IPS DF 6.9 (cell line): ENCODE results near the gene MRPL36.

Source experiments
- DNase-seq: peaks from one replicate; pipeline ENCODE4 v3.0.0-alpha.2; 2013; ENCODE audit warnings: low read depth, low spot score
- H3K27ac ChIP-seq: one replicate; pipeline ENCODE4 v1.5.1; 2013; ENCODE audit warnings: low read length, control low read depth
- H3K27me3 ChIP-seq: 2 replicates; pipeline ENCODE4 v1.6.1; 2013; ENCODE audit warnings: mild to moderate bottlenecking, low read length; ENCODE audit not compliant: control insufficient read depth, insufficient read depth
- H3K36me3 ChIP-seq: 2 replicates; pipeline ENCODE4 v1.6.1; 2013; ENCODE audit warnings: low read length; ENCODE audit not compliant: control insufficient read depth, insufficient read depth
- H3K4me1 ChIP-seq: 2 replicates; pipeline ENCODE4 v1.6.1; 2013; ENCODE audit warnings: low read length; ENCODE audit not compliant: control insufficient read depth, insufficient read depth
- H3K4me3 ChIP-seq: 2 replicates; pipeline ENCODE4 v1.5.1; 2013; ENCODE audit warnings: mild to moderate bottlenecking, low read length
- H3K9me3 ChIP-seq: 2 replicates; pipeline ENCODE4 v1.6.1; 2013; ENCODE audit warnings: low read length, inconsistent platforms; ENCODE audit not compliant: control insufficient read depth, insufficient read depth
- WGBS: extraction: QIAGEN DNeasy Blood & Tissue Kit; methylation state at CpG from one replicate; pipeline ENCODE4 v1.1.7; 2013; ENCODE audit warnings: mixed read lengths, missing lambda C conversion rate; ENCODE audit not compliant: insufficient read length, insufficient coverage; 5-methylcytosine and 5-hydroxymethylcytosine counted together

MRPL36 gene

GRCh38 chr5:1788828-1789227 lies 10.8 kb downstream of the MRPL36 start:
- no peaks in the 10 kb centered on the region for H3K36me3 ChIP-seq
- H3K27me3 ChIP-seq = no peaks in the 10 kb centered on the region
- no peaks in the 10 kb centered on the region for H3K9me3 ChIP-seq
- DNase-seq = no peak
- H3K4me1 ChIP-seq = 0 out of 2 replicates have a peak, but pooled peaks cover 2% of the 10 kb centered on the region
- H3K27ac ChIP-seq = no peak overlapping the region
- no peak overlapping the region for H3K4me3 ChIP-seq
- no CpG with 5 or more reads among the region's 15 CpGs for WGBS

- Histone ChIP-seq H3K9me3 (no peaks in the 10 kb centered on the region), H3K27me3 (no peaks in the 10 kb centered on the region), H3K4me3 (no peak overlapping the region), H3K27ac (no peak overlapping the region), H3K36me3 (no peaks in the 10 kb centered on the region), H3K4me1 (0 out of 2 replicates have a peak, but pooled peaks cover 2% of the 10 kb centered on the region)
- WGBS = no CpG with 5 or more reads among the region's 7 CpGs
- DNase-seq = no peak
Observed at GRCh38 chr5:1788200-1788599, 11.4 kb downstream of the MRPL36 start.

- Histone ChIP-seq H3K27ac (no peak overlapping the region), H3K27me3 (no peaks in the 10 kb centered on the region), H3K4me1 (0 out of 2 replicates have a peak, but pooled peaks cover 2% of the 10 kb centered on the region), H3K4me3 (no peak overlapping the region), H3K36me3 (no peaks in the 10 kb centered on the region), H3K9me3 (no peaks in the 10 kb centered on the region)
- no peak for DNase-seq
- WGBS = no CpG with 5 or more reads among the region's 12 CpGs
Observed at GRCh38 chr5:1787472-1788047, 12.1 kb downstream of the MRPL36 start.

GRCh38 chr5:1786621-1787471 lies 12.8 kb downstream of the MRPL36 start:
- no peaks in the 10 kb centered on the region for H3K9me3 ChIP-seq
- no peak overlapping the region for H3K4me3 ChIP-seq
- WGBS = no CpG with 5 or more reads among the region's 29 CpGs
- H3K27me3 ChIP-seq = no peaks in the 10 kb centered on the region
- 0 out of 2 replicates have a peak, but pooled peaks cover 2% of the 10 kb centered on the region for H3K4me1 ChIP-seq
- H3K36me3 ChIP-seq = no peaks in the 10 kb centered on the region
- no peak overlapping the region for H3K27ac ChIP-seq
- no peak for DNase-seq

GRCh38 chr5:1785984-1786383 lies 13.7 kb downstream of the MRPL36 start:
- H3K9me3 ChIP-seq = no peaks in the 10 kb centered on the region
- no peak for DNase-seq
- H3K4me1 ChIP-seq = 0 out of 2 replicates have a peak, but pooled peaks cover 2% of the 10 kb centered on the region
- WGBS = no CpG with 5 or more reads among the region's 13 CpGs
- H3K27me3 ChIP-seq = no peaks in the 10 kb centered on the region
- no peaks in the 10 kb centered on the region for H3K36me3 ChIP-seq
- H3K27ac ChIP-seq = no peak overlapping the region
- no peak overlapping the region for H3K4me3 ChIP-seq

- no CpG with 5 or more reads among the region's 8 CpGs for WGBS
- H3K27ac ChIP-seq = no peak overlapping the region
- H3K36me3 ChIP-seq = no peaks in the 10 kb centered on the region
- H3K4me1 ChIP-seq = no peaks in the 10 kb centered on the region
- no peak overlapping the region for H3K4me3 ChIP-seq
- no peaks in the 10 kb centered on the region for H3K27me3 ChIP-seq
- DNase-seq = no peak
- no peaks in the 10 kb centered on the region for H3K9me3 ChIP-seq
Observed at GRCh38 chr5:1785062-1785461, 14.6 kb downstream of the MRPL36 start.

- Histone ChIP-seq H3K4me3 (no peak overlapping the region), H3K27ac (no peak overlapping the region), H3K9me3 (no peaks in the 10 kb centered on the region), H3K36me3 (no peaks in the 10 kb centered on the region), H3K4me1 (no peaks in the 10 kb centered on the region), H3K27me3 (no peaks in the 10 kb centered on the region)
- DNase-seq = no peak
- no CpG with 5 or more reads among the region's 20 CpGs for WGBS
Observed at GRCh38 chr5:1784197-1785050, 15.2 kb downstream of the MRPL36 start.

GRCh38 chr5:1783216-1783554 lies 16.5 kb downstream of the MRPL36 start:
- H3K4me3 ChIP-seq = no peak overlapping the region
- no CpG with 5 or more reads among the region's 11 CpGs for WGBS
- no peaks in the 10 kb centered on the region for H3K9me3 ChIP-seq
- H3K4me1 ChIP-seq = no peaks in the 10 kb centered on the region
- H3K36me3 ChIP-seq = no peaks in the 10 kb centered on the region
- no peak overlapping the region for H3K27ac ChIP-seq
- no peaks in the 10 kb centered on the region for H3K27me3 ChIP-seq
- DNase-seq = no peak

- Histone ChIP-seq H3K4me1 (no peaks in the 10 kb centered on the region), H3K4me3 (no peak overlapping the region), H3K36me3 (no peaks in the 10 kb centered on the region), H3K27me3 (no peaks in the 10 kb centered on the region), H3K27ac (no peak overlapping the region), H3K9me3 (no peaks in the 10 kb centered on the region)
- WGBS = no CpG with 5 or more reads among the region's 14 CpGs
- no peak for DNase-seq
Observed at GRCh38 chr5:1782385-1783215, 17.0 kb downstream of the MRPL36 start.
